Measurements from ENCODE around the gene SLC39A6.

SLC39A6 gene

GRCh38 chr18:36108196-36108595 is 20.9 kb downstream of the SLC39A6 start:
- H3K4me3 ChIP-seq (ENCODE audit: severe bottlenecking) = no peak overlapping the region
- H3K4me1 ChIP-seq (ENCODE audit: insufficient read depth, poor library complexity, severe bottlenecking) = no peaks in the 10 kb centered on the region
- peaks cover 30% of the 10 kb centered on the region for H3K36me3 ChIP-seq (ENCODE audit: low read depth)
- DNase-seq (ENCODE audit: low spot score) = no peak
- no peaks in the 10 kb centered on the region for H3K9me3 ChIP-seq (ENCODE audit: severe bottlenecking)
- no peak overlapping the region for H3K27ac ChIP-seq (ENCODE audit: poor library complexity, severe bottlenecking)
- H3K27me3 ChIP-seq (ENCODE audit: insufficient read depth, poor library complexity, severe bottlenecking) = no peaks in the 10 kb centered on the region
- no peak for ATAC-seq (ENCODE audit: low read depth)
- TF ChIP-seq CTCF (IDR thresholded peaks at IDR 0.05; ENCODE audit: poor library complexity, severe bottlenecking) = no peak

GRCh38 chr18:36107477-36107876 is 21.7 kb downstream of the SLC39A6 start:
- no peak for TF ChIP-seq CTCF (IDR thresholded peaks at IDR 0.05; ENCODE audit: poor library complexity, severe bottlenecking)
- Histone ChIP-seq H3K36me3 (ENCODE audit: low read depth) (peaks cover 25% of the 10 kb centered on the region), H3K27me3 (ENCODE audit: insufficient read depth, poor library complexity, severe bottlenecking) (no peaks in the 10 kb centered on the region), H3K9me3 (ENCODE audit: severe bottlenecking) (no peaks in the 10 kb centered on the region), H3K27ac (ENCODE audit: poor library complexity, severe bottlenecking) (no peak overlapping the region), H3K4me1 (ENCODE audit: insufficient read depth, poor library complexity, severe bottlenecking) (no peaks in the 10 kb centered on the region), H3K4me3 (ENCODE audit: severe bottlenecking) (no peak overlapping the region)
- DNase-seq (ENCODE audit: low spot score) = no peak
- no peak for ATAC-seq (ENCODE audit: low read depth)

- Histone ChIP-seq H3K27ac (ENCODE audit: poor library complexity, severe bottlenecking) (no peak overlapping the region), H3K4me1 (ENCODE audit: insufficient read depth, poor library complexity, severe bottlenecking) (no peaks in the 10 kb centered on the region), H3K27me3 (ENCODE audit: insufficient read depth, poor library complexity, severe bottlenecking) (no peaks in the 10 kb centered on the region), H3K36me3 (ENCODE audit: low read depth) (peaks cover 4% of the 10 kb centered on the region), H3K9me3 (ENCODE audit: severe bottlenecking) (no peaks in the 10 kb centered on the region), H3K4me3 (ENCODE audit: severe bottlenecking) (no peak overlapping the region)
- ATAC-seq (ENCODE audit: low read depth) (no peak), DNase-seq (ENCODE audit: low spot score) (no peak)
- TF ChIP-seq CTCF (IDR thresholded peaks at IDR 0.05; ENCODE audit: poor library complexity, severe bottlenecking) = no peak
Measured at GRCh38 chr18:36104749-36105148, 24.4 kb downstream of the SLC39A6 start.

- H3K27me3 ChIP-seq (ENCODE audit: insufficient read depth, poor library complexity, severe bottlenecking) = no peaks in the 10 kb centered on the region
- H3K4me3 ChIP-seq (ENCODE audit: severe bottlenecking) = no peak overlapping the region
- no peak for ATAC-seq (ENCODE audit: low read depth)
- H3K4me1 ChIP-seq (ENCODE audit: insufficient read depth, poor library complexity, severe bottlenecking) = no peaks in the 10 kb centered on the region
- H3K27ac ChIP-seq (ENCODE audit: poor library complexity, severe bottlenecking) = no peak overlapping the region
- no peak for TF ChIP-seq CTCF (IDR thresholded peaks at IDR 0.05; ENCODE audit: poor library complexity, severe bottlenecking)
- no peak for DNase-seq (ENCODE audit: low spot score)
- no peaks in the 10 kb centered on the region for H3K9me3 ChIP-seq (ENCODE audit: severe bottlenecking)
- no peaks in the 10 kb centered on the region for H3K36me3 ChIP-seq (ENCODE audit: low read depth)
Measured at GRCh38 chr18:36101943-36102342, 27.2 kb downstream of the SLC39A6 start.

GRCh38 chr18:36099311-36099710 is 29.8 kb downstream of the SLC39A6 start:
- no peaks in the 10 kb centered on the region for H3K9me3 ChIP-seq (ENCODE audit: severe bottlenecking)
- no peak overlapping the region for H3K27ac ChIP-seq (ENCODE audit: poor library complexity, severe bottlenecking)
- ATAC-seq (ENCODE audit: low read depth) (no peak), DNase-seq (ENCODE audit: low spot score) (no peak)
- H3K4me1 ChIP-seq (ENCODE audit: insufficient read depth, poor library complexity, severe bottlenecking) = no peaks in the 10 kb centered on the region
- no peaks in the 10 kb centered on the region for H3K36me3 ChIP-seq (ENCODE audit: low read depth)
- H3K27me3 ChIP-seq (ENCODE audit: insufficient read depth, poor library complexity, severe bottlenecking) = no peaks in the 10 kb centered on the region
- no peak overlapping the region for H3K4me3 ChIP-seq (ENCODE audit: severe bottlenecking)
- no peak for TF ChIP-seq CTCF (IDR thresholded peaks at IDR 0.05; ENCODE audit: poor library complexity, severe bottlenecking)
